ENCODE measurements around the gene RECQL5.

Gene RECQL5

GRCh38 chr17:75633486-75634375 is 33.2 kb downstream of the RECQL5 start:
- peak; percentile 97 for DNase-seq (ENCODE audit: low spot score)

GRCh38 chr17:75632863-75633485 is 34.0 kb downstream of the RECQL5 start, which contains the start of gene SMIM5:
TSS of gene SMIM5 (plus strand) at chr17:75633434. CDS start at chr17:75640202, 6,768 bp downstream.
- peak; percentile 95 for DNase-seq (ENCODE audit: low spot score)

GRCh38 chr17:75632428-75632827 is 34.5 kb downstream of the RECQL5 start:
- no peak for DNase-seq (ENCODE audit: low spot score)

- DNase-seq (ENCODE audit: low spot score) = no peak
Measured at GRCh38 chr17:75631353-75631752, 35.6 kb downstream of the RECQL5 start.

- DNase-seq (ENCODE audit: low spot score) = no peak
Measured at GRCh38 chr17:75630071-75630917, 36.7 kb downstream of the RECQL5 start.

- no peak for DNase-seq (ENCODE audit: low spot score)
Measured at GRCh38 chr17:75629157-75629556, 37.8 kb downstream of the RECQL5 start.

- no peak for DNase-seq (ENCODE audit: low spot score)
Measured at GRCh38 chr17:75628425-75628824, 38.5 kb downstream of the RECQL5 start.

GRCh38 chr17:75627094-75627493 is 39.9 kb downstream of the RECQL5 start:
- no peak for DNase-seq (ENCODE audit: low spot score)

- no peak for DNase-seq (ENCODE audit: low spot score)
Measured at GRCh38 chr17:75626496-75627038, 40.4 kb downstream of the RECQL5 start.

GRCh38 chr17:75625813-75626486 is 41.0 kb downstream of the RECQL5 start:
- DNase-seq (ENCODE audit: low spot score) = peak; percentile 85

GRCh38 chr17:75624714-75625345 is 42.1 kb downstream of the RECQL5 start:
- DNase-seq (ENCODE audit: low spot score) = no peak

- no peak for DNase-seq (ENCODE audit: low spot score)
Measured at GRCh38 chr17:75624021-75624420, 42.9 kb downstream of the RECQL5 start.

GRCh38 chr17:75623386-75623785 is 43.6 kb downstream of the RECQL5 start:
- DNase-seq (ENCODE audit: low spot score) = no peak

- no peak for DNase-seq (ENCODE audit: low spot score)
Measured at GRCh38 chr17:75622771-75623273, 44.1 kb downstream of the RECQL5 start.

- no peak for DNase-seq (ENCODE audit: low spot score)
Measured at GRCh38 chr17:75622076-75622475, 44.9 kb downstream of the RECQL5 start.

GRCh38 chr17:75621489-75621888 is 45.5 kb downstream of the RECQL5 start:
- no peak for DNase-seq (ENCODE audit: low spot score)

- peak; percentile 89 for DNase-seq (ENCODE audit: low spot score)
Measured at GRCh38 chr17:75619506-75620431, 47.2 kb downstream of the RECQL5 start.

GRCh38 chr17:75617675-75618074 is 49.3 kb downstream of the RECQL5 start:
- no peak for DNase-seq (ENCODE audit: low spot score)

GRCh38 chr17:75617218-75617617 is 49.7 kb downstream of the RECQL5 start:
- DNase-seq (ENCODE audit: low spot score) = no peak
